Osteoblast (primary cell): ENCODE measurements around the gene RANGAP1. TPM values are rescaled to one million over a fixed set of nuclear protein-coding genes. Genes with fewer than 3 reads are reported as not detected.

Experiments used
- DNase-seq: peaks from one replicate; pipeline ENCODE4 v3.0.0; 2011; ENCODE audit warnings: low spot score, mixed read lengths; ENCODE audit not compliant: insufficient read length; ENCODE audit errors: missing footprints
- H2AFZ ChIP-seq: 2 replicates; pipeline ENCODE4 v1.6.0; 2011; ENCODE audit warnings: mild to moderate bottlenecking, low read length
- H3K27ac ChIP-seq: 2 replicates; pipeline ENCODE4 v1.5.1; 2011; ENCODE audit warnings: mild to moderate bottlenecking, low read depth, low read length, moderate library complexity
- H3K27me3 ChIP-seq: 2 replicates; pipeline ENCODE4 v1.6.0; 2012; ENCODE audit warnings: mild to moderate bottlenecking, control low read depth, inconsistent platforms, low read length, moderate library complexity; ENCODE audit not compliant: insufficient read depth
- H3K36me3 ChIP-seq: 2 replicates; pipeline ENCODE4 v1.5.1; 2011; ENCODE audit warnings: mild to moderate bottlenecking, low read length, control low read depth, moderate library complexity; ENCODE audit not compliant: insufficient read depth
- H3K4me1 ChIP-seq: 2 replicates; pipeline ENCODE4 v1.5.1; 2011; ENCODE audit warnings: mild to moderate bottlenecking, low read length, control low read depth, moderate library complexity; ENCODE audit not compliant: insufficient read depth
- H3K4me2 ChIP-seq: 2 replicates; pipeline ENCODE4 v1.6.0; 2011; ENCODE audit warnings: mild to moderate bottlenecking, low read length; ENCODE audit not compliant: insufficient read depth
- H3K4me3 ChIP-seq: fragments of 200-600 bp; sonication (generic); 3 replicates; pipeline ENCODE4 v1.5.1; 2012; ENCODE audit warnings: mild to moderate bottlenecking, low read length, inconsistent platforms; ENCODE audit not compliant: insufficient read depth
- H3K79me2 ChIP-seq: 2 replicates; pipeline ENCODE4 v1.6.0; 2012; ENCODE audit warnings: mild to moderate bottlenecking, low read length, control low read depth, inconsistent platforms; ENCODE audit not compliant: insufficient read depth
- H3K9me3 ChIP-seq: 2 replicates; pipeline ENCODE4 v1.5.1; 2011; ENCODE audit warnings: low read depth, low read length, control low read depth
- H4K20me1 ChIP-seq: 2 replicates; pipeline ENCODE4 v1.6.0; 2012; ENCODE audit warnings: mild to moderate bottlenecking, low read length, control low read depth; ENCODE audit not compliant: insufficient read depth
- total RNA-seq: library from RNA; depleted of rRNA; stranded (reverse); fragments of >200 nt; gene quantifications from 2 replicates; pipeline ENCODE4 v1.2.3, GENCODE V29; 2012
- TF ChIP-seq, protein P1 (sequence below): IDR thresholded peaks from 2 replicates; pipeline ENCODE4 v1.5.1; 2011; ENCODE audit warnings: mild to moderate bottlenecking, low read depth, low read length, moderate library complexity; ENCODE audit errors: extremely low read depth

The RANGAP1 gene
- total RNA-seq, 1 donor = 31.8 TPM

DNA sequence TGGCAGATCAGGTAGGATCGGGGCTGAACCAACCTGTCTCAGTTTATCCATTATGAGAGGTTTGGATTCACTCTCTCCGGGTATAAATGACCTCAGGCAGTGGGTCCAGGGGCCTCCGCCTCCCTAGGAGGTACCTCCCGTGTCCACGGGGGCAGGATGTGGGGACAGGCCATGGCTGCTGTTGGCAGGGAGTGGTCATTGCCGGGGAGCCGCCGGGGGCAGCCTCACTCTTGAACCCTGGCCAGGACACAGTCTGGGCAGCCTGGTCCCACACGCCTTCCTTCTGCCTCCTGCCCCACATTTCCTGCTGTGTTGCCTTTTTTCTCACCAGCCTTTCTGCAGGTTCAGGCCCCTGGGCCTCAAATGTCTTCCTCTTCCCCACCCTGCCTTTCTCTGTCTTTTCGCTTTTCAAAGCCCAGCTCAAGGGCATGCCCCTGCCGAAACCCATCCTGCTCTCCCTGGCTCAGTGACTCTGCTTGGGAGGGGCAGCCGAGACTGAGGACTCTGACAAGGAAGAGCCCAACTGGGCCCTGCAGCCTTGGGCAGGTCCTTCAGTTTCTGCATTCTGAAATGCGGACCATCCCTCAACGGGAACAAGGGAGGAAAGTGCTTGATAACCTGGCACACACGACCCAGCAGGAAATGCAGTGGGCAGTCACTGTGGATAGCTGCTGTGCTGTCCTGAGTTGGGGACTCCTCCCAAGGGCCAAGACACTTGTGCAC is 46.4 kb upstream of the RANGAP1 start:
- H3K27ac ChIP-seq = no peak overlapping the region
- peak; percentile 69 for DNase-seq

DNA sequence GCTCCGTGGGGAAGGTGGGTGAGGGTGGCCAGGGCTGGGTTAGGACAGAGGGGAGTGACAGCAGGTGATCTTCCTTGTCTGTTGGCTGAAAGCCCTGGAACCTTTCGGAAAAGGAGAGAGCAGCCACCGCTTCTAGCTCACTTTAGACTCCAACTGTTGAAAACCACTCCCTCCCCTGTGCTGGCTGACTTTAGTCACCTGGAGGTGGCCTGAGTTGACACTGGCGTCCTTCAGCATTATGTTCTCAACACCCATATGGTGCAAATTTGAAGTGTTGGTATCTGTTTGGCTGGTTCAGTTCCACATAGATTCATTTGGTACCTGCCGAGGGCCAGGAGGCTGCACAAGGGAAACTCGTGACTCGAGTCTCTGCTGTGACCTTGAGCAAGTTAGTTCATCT is 44.2 kb upstream of the RANGAP1 start:
- peak; percentile 18 for DNase-seq
- Histone ChIP-seq H4K20me1 (no peaks in the 10 kb centered on the region), H3K4me1 (no peaks in the 10 kb centered on the region), H3K27me3 (no peaks in the 10 kb centered on the region), H3K36me3 (peaks cover 70% of the 10 kb centered on the region), H3K9me3 (no peaks in the 10 kb centered on the region), H3K4me2 (no peak overlapping the region), H2AFZ (no peak overlapping the region), H3K4me3 (no peak overlapping the region), H3K79me2 (no peaks in the 10 kb centered on the region), H3K27ac (no peak overlapping the region)
- TF ChIP-seq, protein P1, sequence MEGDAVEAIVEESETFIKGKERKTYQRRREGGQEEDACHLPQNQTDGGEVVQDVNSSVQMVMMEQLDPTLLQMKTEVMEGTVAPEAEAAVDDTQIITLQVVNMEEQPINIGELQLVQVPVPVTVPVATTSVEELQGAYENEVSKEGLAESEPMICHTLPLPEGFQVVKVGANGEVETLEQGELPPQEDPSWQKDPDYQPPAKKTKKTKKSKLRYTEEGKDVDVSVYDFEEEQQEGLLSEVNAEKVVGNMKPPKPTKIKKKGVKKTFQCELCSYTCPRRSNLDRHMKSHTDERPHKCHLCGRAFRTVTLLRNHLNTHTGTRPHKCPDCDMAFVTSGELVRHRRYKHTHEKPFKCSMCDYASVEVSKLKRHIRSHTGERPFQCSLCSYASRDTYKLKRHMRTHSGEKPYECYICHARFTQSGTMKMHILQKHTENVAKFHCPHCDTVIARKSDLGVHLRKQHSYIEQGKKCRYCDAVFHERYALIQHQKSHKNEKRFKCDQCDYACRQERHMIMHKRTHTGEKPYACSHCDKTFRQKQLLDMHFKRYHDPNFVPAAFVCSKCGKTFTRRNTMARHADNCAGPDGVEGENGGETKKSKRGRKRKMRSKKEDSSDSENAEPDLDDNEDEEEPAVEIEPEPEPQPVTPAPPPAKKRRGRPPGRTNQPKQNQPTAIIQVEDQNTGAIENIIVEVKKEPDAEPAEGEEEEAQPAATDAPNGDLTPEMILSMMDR = no peak

More for the DNA sequence above, 46.4 kb upstream of the RANGAP1 start:
- Histone ChIP-seq H2AFZ (no peak overlapping the region), H3K36me3 (peaks cover 72% of the 10 kb centered on the region), H3K4me2 (no peak overlapping the region), H3K27me3 (no peaks in the 10 kb centered on the region), H3K4me3 (no peak overlapping the region), H3K9me3 (no peaks in the 10 kb centered on the region), H3K79me2 (no peaks in the 10 kb centered on the region), H4K20me1 (no peaks in the 10 kb centered on the region), H3K4me1 (no peaks in the 10 kb centered on the region)
- TF ChIP-seq, protein P1 = no peak

DNA sequence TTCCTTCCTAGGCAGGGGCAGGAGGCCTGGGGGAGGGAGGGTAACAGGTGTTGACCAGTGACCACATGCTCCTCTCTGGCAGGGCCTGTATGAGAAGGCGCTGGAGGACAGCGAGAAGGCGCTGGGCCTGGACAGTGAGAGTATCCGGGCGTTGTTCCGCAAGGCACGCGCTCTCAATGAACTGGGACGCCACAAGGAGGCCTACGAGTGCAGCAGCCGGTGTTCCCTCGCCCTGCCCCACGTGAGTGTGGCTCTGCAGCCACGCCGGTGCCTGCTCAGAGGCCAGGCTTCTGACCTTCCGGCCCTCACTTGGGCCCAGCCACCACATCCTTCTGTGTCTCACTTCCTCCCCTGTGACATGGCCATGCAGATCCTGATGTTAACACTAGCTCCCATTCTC is 41.1 kb upstream of the RANGAP1 start:
- Histone ChIP-seq H3K4me2 (no peak overlapping the region), H2AFZ (no peak overlapping the region), H3K36me3 (peaks cover 62% of the 10 kb centered on the region), H4K20me1 (peaks cover 13% of the 10 kb centered on the region), H3K4me3 (no peak overlapping the region), H3K9me3 (no peaks in the 10 kb centered on the region), H3K79me2 (peaks cover 19% of the 10 kb centered on the region), H3K27ac (no peak overlapping the region), H3K27me3 (no peaks in the 10 kb centered on the region), H3K4me1 (no peaks in the 10 kb centered on the region)
- peak; percentile 50 for DNase-seq
- TF ChIP-seq, protein P1 = no peak

DNA sequence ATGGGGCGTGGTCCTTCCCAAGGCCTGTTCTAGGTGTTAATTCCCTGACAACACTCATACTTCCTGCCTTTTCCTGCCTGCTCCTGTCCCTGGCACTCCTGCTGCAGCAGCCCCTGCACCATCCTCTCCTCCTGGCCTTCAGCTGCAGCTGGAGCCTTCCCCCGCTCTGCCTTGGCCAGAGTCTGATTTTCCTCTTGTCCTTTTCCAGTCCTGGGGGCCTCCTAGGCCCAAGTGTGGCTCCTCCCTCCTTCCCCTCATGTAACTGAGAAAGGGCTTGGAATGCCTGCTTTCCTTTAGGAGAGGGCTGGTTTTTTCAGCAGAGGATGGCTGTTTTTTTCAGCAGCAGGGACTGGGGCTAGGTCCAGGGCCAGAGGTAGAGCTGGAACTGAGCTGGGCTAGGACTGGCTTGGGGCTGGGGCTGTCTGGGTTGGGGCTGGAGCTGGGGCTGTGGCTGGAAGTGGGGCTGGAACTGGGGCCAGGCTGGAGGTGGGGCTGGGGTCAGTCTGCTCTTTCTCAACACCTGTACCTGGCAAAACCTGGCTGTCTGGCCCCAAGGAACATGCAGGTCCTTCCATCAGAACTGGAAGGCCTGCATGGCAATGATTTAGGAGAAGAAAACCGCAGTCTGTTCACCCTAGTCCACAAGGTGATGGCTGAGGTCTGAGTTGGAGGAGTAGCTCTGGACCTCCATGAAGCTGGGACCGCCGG is 39.0 kb upstream of the RANGAP1 start:
- peaks cover 19% of the 10 kb centered on the region for H4K20me1 ChIP-seq
- no peaks in the 10 kb centered on the region for H3K4me1 ChIP-seq
- peaks cover 29% of the 10 kb centered on the region for H3K79me2 ChIP-seq
- no peak overlapping the region for H3K4me3 ChIP-seq
- no peak overlapping the region for H3K4me2 ChIP-seq
- H3K27me3 ChIP-seq = no peaks in the 10 kb centered on the region
- DNase-seq = peak; percentile 67
- no peak overlapping the region for H3K27ac ChIP-seq
- no peak overlapping the region for H2AFZ ChIP-seq
- no peaks in the 10 kb centered on the region for H3K9me3 ChIP-seq
- peaks cover 53% of the 10 kb centered on the region for H3K36me3 ChIP-seq
- TF ChIP-seq, protein P1 = no peak
